K562 (cell line): ENCODE measurements around the gene SCARF2. TPM values are rescaled to one million over a fixed set of nuclear protein-coding genes. Genes with fewer than 3 reads are reported as not detected.

Experiments
- ILF3 ChIP-seq: fragments of 450-650 bp; IDR thresholded peaks from 2 replicates; pipeline ENCODE4 v1.6.1; 2018; ENCODE audit warnings: antibody characterized with exemption, mild to moderate bottlenecking, moderate library complexity, borderline replicate concordance
- JUN ChIP-seq, 2 experiments: sonication (generic) in 1 of 2; formaldehyde crosslinking in 1 of 2; IDR thresholded peaks; 2 replicates each; pipeline versions ENCODE4 v1.6.1 to v1.8.0; 2012 to 2022; ENCODE audit warnings: borderline replicate concordance in 2 of 2, mild to moderate bottlenecking in 2 of 2, improper control_type of control experiment in 1 of 2, low read depth in 1 of 2, low read length in 1 of 2, missing genetic modification reagents in 1 of 2
- MGA ChIP-seq: fragments of 450-650 bp; IDR thresholded peaks from 2 replicates; pipeline ENCODE4 v1.6.1; 2016; ENCODE audit warnings: mild to moderate bottlenecking, moderate library complexity
- NCOA1 ChIP-seq: fragments of 450-650 bp; IDR thresholded peaks from 2 replicates; pipeline ENCODE4 v1.6.1; 2016; ENCODE audit warnings: low read depth
- POLR2A ChIP-seq: fragments of 450-650 bp; conservative IDR thresholded peaks from 2 replicates; pipeline ENCODE4 v1.6.1; 2016
- POLR2AphosphoS2 ChIP-seq: IDR thresholded peaks from 2 replicates; pipeline ENCODE4 v1.6.1; 2012; ENCODE audit warnings: low read length, improper control_type of control experiment
- RNF2 ChIP-seq: sonication (generic); IDR thresholded peaks from 2 replicates; pipeline ENCODE4 v1.6.1; 2016
- SMARCA4 ChIP-seq: fragments of 450-650 bp; IDR thresholded peaks from 2 replicates; pipeline ENCODE4 v1.6.1; 2016
- SRSF9 ChIP-seq: fragments of 200-400 bp; formaldehyde crosslinking; IDR thresholded peaks from 2 replicates; pipeline ENCODE4 v1.6.1; 2017; ENCODE audit warnings: low read depth, low read length, borderline replicate concordance
- polyA plus RNA-seq, 8 experiments: library from polyadenylated mRNA; depleted of rRNA in 4 of 8; stranded (reverse) in 5 of 8; unstranded in 3 of 8; fragments of >200 nt; fragmentation: Nextera tagmentation in 2 of 8; fragmentation: Illumina TruSeq in 1 of 8; extraction: Ambion mirVana in 2 of 8; extraction: Trizol in 1 of 8; gene quantifications; 2 replicates each; pipeline versions ENCODE4 v1.2.1 to v1.2.3, GENCODE V29; 2011 to 2014; ENCODE audit warnings: inconsistent platforms in 1 of 8, missing spikeins in 1 of 8
- total RNA-seq, 7 experiments: library from RNA; depleted of rRNA in 6 of 7; stranded (reverse); fragments of >200 nt in 6 of 7; fragmentation: Illumina TruSeq in 2 of 7; extraction: Trizol in 2 of 7; gene quantifications; 2 replicates each; pipeline versions ENCODE4 v1.2.1 to v1.2.3, GENCODE V29; 2011 to 2021; ENCODE audit warnings: low replicate concordance in 1 of 7
- TF ChIP-seq, protein P1 (sequence below): fragments of 200-800 bp; sonication (Bioruptor generic); IDR thresholded peaks from 2 replicates; pipeline ENCODE4 v1.6.1; 2017; ENCODE audit warnings: missing genetic modification characterization, missing compliant biosample characterization
- TF ChIP-seq, protein P2 (sequence below): fragments of 150-350 bp; IDR thresholded peaks from 2 replicates; pipeline ENCODE4 v1.6.1; 2014; ENCODE audit warnings: low read depth, mild to moderate bottlenecking, low read length, borderline replicate concordance

The SCARF2 gene
- total and polyA plus RNA-seq, 9 of the 15 experiments (the other 6 are each of a cell fraction or from before 2014, with no cell fraction given), result 0.06 to 0.32 (median 0.21) TPM; not detected in 5

DNA sequence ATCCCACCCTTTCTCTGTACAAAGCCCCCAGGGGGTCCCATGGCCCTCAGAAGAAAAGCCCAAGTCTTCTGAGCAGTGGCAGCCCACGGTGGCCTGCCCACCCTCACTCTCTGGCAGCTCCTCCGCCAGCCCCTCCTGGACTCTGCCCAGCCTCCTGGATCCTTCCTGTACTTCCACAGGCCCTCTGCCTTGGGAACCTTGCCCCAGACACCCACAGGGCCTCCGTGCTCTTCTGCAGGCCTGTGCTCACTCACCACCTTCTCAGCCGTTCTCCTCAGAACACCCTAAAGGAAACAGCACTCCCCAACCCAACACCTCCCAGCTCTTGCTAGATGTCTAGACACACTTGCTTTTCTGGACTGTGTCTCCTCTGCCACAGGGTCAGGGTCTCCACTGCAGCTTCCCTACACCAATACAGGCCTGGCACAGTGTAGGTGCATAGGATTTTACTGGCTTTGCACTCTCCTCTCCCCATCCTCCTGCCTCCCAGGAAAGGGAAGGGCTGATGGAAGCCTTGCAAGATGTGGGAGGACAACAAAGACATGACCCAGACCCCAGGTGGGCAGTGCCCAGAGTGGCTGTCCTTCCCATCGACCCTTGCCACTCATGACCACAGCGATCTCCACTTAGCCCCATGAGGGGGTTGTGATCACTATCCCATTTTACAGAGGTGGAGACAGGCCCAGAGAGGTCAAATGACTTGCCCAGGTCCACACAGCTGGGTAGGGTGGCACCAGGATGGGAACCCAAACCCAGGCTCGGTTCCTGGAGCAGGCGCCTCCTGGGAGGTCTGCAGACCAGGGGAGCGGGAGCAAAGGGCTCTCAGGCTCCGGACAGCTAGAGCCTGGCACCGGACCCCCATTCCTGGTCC is 2.0 kb downstream of the SCARF2 start (continued):
- TF ChIP-seq POLR2AphosphoS2 (no peak), RNF2 (no peak), NCOA1 (no peak), ILF3 (no peak), SRSF9 (no peak), SMARCA4 (no peak), MGA (no peak), POLR2A (no peak), JUN (IDR thresholded peaks at IDR 0.05; ENCODE audit: borderline replicate concordance, low read depth, low read length) (no peak), JUN (CRISPR knock-in tag; IDR thresholded peaks at IDR 0.05; ENCODE audit: borderline replicate concordance) (0 out of 2 replicates have a peak, but pooled peaks have one; percentile 29)
- TF ChIP-seq, protein P1, sequence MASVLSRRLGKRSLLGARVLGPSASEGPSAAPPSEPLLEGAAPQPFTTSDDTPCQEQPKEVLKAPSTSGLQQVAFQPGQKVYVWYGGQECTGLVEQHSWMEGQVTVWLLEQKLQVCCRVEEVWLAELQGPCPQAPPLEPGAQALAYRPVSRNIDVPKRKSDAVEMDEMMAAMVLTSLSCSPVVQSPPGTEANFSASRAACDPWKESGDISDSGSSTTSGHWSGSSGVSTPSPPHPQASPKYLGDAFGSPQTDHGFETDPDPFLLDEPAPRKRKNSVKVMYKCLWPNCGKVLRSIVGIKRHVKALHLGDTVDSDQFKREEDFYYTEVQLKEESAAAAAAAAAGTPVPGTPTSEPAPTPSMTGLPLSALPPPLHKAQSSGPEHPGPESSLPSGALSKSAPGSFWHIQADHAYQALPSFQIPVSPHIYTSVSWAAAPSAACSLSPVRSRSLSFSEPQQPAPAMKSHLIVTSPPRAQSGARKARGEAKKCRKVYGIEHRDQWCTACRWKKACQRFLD, result no peak
- TF ChIP-seq, protein P2, sequence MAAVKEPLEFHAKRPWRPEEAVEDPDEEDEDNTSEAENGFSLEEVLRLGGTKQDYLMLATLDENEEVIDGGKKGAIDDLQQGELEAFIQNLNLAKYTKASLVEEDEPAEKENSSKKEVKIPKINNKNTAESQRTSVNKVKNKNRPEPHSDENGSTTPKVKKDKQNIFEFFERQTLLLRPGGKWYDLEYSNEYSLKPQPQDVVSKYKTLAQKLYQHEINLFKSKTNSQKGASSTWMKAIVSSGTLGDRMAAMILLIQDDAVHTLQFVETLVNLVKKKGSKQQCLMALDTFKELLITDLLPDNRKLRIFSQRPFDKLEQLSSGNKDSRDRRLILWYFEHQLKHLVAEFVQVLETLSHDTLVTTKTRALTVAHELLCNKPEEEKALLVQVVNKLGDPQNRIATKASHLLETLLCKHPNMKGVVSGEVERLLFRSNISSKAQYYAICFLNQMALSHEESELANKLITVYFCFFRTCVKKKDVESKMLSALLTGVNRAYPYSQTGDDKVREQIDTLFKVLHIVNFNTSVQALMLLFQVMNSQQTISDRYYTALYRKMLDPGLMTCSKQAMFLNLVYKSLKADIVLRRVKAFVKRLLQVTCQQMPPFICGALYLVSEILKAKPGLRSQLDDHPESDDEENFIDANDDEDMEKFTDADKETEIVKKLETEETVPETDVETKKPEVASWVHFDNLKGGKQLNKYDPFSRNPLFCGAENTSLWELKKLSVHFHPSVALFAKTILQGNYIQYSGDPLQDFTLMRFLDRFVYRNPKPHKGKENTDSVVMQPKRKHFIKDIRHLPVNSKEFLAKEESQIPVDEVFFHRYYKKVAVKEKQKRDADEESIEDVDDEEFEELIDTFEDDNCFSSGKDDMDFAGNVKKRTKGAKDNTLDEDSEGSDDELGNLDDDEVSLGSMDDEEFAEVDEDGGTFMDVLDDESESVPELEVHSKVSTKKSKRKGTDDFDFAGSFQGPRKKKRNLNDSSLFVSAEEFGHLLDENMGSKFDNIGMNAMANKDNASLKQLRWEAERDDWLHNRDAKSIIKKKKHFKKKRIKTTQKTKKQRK, result no peak
